Cardiac fibroblast (primary cell): Measurements from ENCODE around the gene HSPA12A.
A peak's percentile ranks its signal among the peaks of the same experiment; 100 is the strongest.

Source experiments
- DNase-seq, 2 donors: peaks; one replicate each; pipeline versions ENCODE4 v3.0.0 to v3.0.0-alpha.2; 2010; ENCODE audit warnings: low read depth in 2 of 2
- H3K4me3 ChIP-seq, 2 donors: replicated peaks in 1 of 2; 1 replicate in 1 of 2; 2 replicates in 1 of 2; pipeline ENCODE4 v1.5.1; 2011; ENCODE audit warnings: low read depth in 2 of 2, low read length in 2 of 2, mild to moderate bottlenecking in 2 of 2, moderate library complexity in 1 of 2
- TF ChIP-seq, protein P1 (sequence below): IDR thresholded peaks from one replicate; pipeline ENCODE4 v1.5.1; 2011; ENCODE audit warnings: low read depth, mild to moderate bottlenecking, low read length, inconsistent platforms

Gene HSPA12A, protein sequence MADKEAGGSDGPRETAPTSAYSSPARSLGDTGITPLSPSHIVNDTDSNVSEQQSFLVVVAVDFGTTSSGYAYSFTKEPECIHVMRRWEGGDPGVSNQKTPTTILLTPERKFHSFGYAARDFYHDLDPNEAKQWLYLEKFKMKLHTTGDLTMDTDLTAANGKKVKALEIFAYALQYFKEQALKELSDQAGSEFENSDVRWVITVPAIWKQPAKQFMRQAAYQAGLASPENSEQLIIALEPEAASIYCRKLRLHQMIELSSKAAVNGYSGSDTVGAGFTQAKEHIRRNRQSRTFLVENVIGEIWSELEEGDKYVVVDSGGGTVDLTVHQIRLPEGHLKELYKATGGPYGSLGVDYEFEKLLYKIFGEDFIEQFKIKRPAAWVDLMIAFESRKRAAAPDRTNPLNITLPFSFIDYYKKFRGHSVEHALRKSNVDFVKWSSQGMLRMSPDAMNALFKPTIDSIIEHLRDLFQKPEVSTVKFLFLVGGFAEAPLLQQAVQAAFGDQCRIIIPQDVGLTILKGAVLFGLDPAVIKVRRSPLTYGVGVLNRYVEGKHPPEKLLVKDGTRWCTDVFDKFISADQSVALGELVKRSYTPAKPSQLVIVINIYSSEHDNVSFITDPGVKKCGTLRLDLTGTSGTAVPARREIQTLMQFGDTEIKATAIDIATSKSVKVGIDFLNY

DNA sequence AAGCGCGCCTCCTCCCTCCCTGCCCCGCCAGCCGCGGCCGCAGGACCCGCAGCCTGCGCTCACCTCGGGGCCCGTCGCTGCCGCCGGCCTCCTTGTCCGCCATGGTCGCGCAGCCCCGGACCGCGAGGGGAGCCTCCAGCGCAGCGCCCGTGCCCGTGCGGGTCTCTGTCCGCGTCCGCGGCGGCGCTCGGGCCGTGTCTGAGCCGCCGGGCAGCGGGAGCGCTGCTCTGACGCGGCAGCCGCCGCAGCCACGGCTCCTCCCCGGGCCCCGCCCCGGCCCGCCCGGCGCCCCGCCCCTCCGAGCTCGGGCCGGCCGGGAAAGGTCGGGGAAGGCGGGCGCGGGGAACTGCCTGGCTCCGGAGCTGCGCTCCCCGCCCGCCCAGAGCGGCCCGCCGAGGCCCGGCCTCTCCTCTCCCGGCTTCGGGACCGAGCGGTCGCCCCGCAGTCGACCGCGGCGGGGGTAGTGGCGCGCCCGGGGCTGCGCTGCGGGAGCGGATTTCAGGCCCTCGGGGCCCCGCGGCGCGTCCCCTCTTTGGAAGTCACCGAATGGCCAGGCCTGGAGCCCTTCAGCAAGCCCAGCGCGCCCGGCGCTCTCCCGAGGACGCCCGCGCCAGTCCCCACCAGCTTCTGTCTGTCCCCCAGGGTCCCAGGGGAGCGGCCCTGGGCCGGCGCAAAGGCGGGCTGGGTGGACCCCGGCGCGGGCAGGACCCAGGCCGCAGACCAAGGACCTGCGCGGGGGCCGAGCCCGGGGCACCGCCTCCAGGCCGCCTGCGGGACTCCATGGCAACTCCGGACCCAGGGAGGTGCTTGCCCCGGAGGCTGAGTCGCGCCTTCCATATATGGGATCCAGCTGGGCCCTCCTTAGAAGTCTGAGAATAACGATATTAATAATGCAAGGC, at the start of gene HSPA12A:
HSPA12A (minus strand) TSS at position 200 of the 899 bp plus-strand sequence; CDS start at position 103, 97 bp downstream.
- TF ChIP-seq, protein P1, sequence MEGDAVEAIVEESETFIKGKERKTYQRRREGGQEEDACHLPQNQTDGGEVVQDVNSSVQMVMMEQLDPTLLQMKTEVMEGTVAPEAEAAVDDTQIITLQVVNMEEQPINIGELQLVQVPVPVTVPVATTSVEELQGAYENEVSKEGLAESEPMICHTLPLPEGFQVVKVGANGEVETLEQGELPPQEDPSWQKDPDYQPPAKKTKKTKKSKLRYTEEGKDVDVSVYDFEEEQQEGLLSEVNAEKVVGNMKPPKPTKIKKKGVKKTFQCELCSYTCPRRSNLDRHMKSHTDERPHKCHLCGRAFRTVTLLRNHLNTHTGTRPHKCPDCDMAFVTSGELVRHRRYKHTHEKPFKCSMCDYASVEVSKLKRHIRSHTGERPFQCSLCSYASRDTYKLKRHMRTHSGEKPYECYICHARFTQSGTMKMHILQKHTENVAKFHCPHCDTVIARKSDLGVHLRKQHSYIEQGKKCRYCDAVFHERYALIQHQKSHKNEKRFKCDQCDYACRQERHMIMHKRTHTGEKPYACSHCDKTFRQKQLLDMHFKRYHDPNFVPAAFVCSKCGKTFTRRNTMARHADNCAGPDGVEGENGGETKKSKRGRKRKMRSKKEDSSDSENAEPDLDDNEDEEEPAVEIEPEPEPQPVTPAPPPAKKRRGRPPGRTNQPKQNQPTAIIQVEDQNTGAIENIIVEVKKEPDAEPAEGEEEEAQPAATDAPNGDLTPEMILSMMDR = no peak
- peak; percentile 82 to 93 for DNase-seq
- peak within 1 kb of the TSS; percentile 66 to 68 for H3K4me3 ChIP-seq

DNA sequence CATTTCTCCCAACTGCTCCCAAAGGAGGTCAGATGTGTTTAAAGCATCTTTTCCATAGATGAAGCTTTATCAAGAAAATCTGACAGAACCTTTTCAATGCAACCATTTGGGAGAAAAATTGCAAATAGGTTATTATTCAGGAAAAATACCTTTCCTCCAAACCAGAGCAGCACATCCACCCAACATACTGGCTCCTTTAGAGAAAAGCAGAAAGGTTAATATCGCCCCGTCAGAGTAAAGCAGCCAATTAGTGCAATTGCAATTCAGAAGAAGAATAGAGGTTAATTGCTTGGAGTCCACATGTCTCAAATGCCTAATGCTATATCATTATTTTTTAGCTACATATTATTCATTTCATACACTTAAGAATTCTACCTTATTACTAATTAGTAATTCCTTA, 48.9 kb upstream of the HSPA12A start:
- H3K4me3 ChIP-seq = no peak overlapping the region
- TF ChIP-seq, protein P1 = no peak
- DNase-seq = no peak

DNA sequence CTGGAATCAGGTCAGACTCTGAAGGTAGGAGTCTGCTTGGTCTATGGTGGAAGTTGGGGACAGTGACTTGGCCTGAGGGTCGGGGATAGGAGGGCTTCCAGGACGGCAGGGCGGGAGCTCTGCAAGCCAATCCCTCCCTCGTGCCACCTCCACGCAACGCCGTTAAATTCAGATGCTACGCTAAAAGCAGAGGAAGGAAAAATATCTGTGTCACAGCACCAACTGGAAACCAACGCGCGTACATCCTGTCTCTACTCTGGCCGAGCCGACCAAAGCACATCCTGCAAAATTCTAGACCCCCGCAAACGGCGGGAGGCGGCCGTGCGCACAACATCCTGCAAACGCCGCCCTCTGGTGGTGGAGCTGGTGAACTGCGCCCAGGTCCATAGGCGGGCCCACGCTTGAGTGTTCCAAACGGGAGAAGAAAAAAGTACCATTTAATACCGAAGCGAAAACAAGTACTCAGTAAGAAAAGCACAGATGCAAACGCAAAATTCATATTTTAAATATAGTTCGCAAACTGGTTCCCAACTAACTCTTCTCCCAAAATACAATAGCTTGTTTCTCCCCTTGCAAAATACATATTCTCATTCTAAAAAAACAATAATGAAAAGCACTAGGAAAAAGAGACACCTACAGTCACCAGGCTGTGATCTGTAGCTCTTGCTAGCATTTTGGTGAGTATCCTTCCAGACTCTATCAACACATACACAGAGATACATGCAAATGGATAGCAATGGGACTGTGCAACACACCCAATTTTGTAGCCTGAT, 45.7 kb upstream of the HSPA12A start:
- H3K4me3 ChIP-seq = peak overlapping the region in 1 of 2 donors; percentile 45
- peak; percentile 74 to 79 for DNase-seq
- TF ChIP-seq, protein P1 = peak; percentile 98

DNA sequence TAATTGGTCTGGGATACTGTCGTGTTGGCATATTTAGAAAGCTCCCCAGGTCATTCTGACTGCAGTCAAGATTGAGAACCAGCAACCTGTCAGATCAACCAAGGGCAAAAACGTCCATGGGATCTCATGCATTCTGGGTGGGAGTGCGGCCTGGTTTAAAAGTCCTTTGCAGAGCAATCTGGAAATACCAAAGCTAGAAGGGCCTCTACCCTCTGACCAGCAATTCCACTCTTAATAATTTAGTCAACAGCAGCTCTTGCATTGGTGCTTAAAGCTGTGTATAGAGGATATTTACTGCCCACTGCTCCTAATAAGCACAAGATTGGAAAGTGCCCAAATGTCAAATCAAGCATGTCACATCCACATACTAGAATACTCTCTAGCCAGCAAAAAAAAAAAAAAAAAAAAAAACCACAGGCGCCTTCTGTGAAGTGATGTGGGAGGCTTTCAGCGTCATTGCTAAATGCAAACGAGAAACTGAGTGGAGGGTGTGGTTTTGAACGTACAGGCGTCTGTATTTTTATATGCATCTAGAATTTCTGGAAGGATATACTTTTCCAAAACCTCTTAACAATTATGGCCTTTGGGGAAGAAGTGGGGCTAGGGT, 44.8 kb upstream of the HSPA12A start:
- TF ChIP-seq, protein P1 = no peak
- DNase-seq = no peak
- no peak overlapping the region for H3K4me3 ChIP-seq

DNA sequence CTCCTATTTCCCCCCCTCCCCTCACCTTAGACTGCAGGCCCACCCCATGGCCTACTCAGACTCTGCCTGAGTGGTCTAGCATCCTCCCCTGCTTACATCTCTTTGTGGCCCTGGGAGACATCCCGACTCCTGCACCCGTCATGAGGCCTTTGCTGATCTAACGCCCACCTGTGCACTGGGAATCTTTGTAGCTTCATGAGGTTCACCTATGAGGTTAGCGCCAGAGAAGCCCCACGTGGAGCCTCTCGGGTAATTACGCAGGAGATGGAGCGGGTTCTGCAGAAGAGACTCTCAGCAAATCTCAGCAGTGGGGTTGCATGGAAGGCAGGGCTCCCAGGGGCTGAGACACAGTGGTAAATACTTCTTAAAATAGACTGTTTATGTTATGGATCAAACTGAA, 43.5 kb upstream of the HSPA12A start:
- DNase-seq = no peak
- TF ChIP-seq, protein P1 = no peak
- H3K4me3 ChIP-seq = no peak overlapping the region
